Heart left ventricle (tissue), 16 donors: ENCODE data around the gene ZNRD2. TPM values are rescaled to one million over a fixed set of nuclear protein-coding genes. Genes with fewer than 3 reads are reported as not detected.
A peak's percentile ranks its signal among the peaks of the same experiment; 100 is the strongest.

ENCODE experiments used
- ATAC-seq, 4 donors: fragments of 200-7000 bp; cut with Tn5 transposase; one replicate each; pipeline ENCODE4 v1.9.1; 2020 to 2022; ENCODE audit warnings: moderate library complexity in 4 of 4, mild to moderate bottlenecking in 3 of 4, moderate number of reproducible peaks in 1 of 4
- DNase-seq, 5 donors: peaks; one replicate each; pipeline ENCODE4 v3.0.0-alpha.2; 2020
- H3K27ac ChIP-seq, 12 donors: fragments of 200-600 bp; sonication (generic) in 4 of 12; one replicate each; pipeline versions ENCODE4 v1.5.0 to v1.8.0; 2016 to 2022; ENCODE audit warnings: mild to moderate bottlenecking in 2 of 12
- H3K27me3 ChIP-seq, 9 donors: fragments of 200-600 bp; sonication (generic) in 2 of 9; one replicate each; pipeline versions ENCODE4 v1.5.1 to v1.8.0; 2016 to 2022; ENCODE audit warnings: mild to moderate bottlenecking in 3 of 9
- H3K36me3 ChIP-seq, 9 donors: fragments of 200-600 bp; sonication (generic) in 2 of 9; one replicate each; pipeline versions ENCODE4 v1.5.0 to v1.8.0; 2018 to 2022; ENCODE audit warnings: mild to moderate bottlenecking in 2 of 9
- H3K4me1 ChIP-seq, 12 donors: fragments of 200-600 bp; sonication (generic) in 4 of 12; one replicate each; pipeline versions ENCODE4 v1.5.0 to v1.8.0; 2016 to 2022; ENCODE audit warnings: mild to moderate bottlenecking in 3 of 12
- H3K4me3 ChIP-seq, 12 donors: fragments of 200-600 bp; sonication (generic) in 4 of 12; one replicate each; pipeline versions ENCODE4 v1.5.0 to v1.8.0; 2017 to 2022; ENCODE audit warnings: mild to moderate bottlenecking in 9 of 12, moderate library complexity in 4 of 12
- H3K9me3 ChIP-seq, 12 donors: fragments of 200-600 bp; sonication (generic) in 4 of 12; one replicate each; pipeline versions ENCODE4 v1.5.0 to v1.8.0; 2016 to 2022; ENCODE audit warnings: mild to moderate bottlenecking in 1 of 12
- POLR2A ChIP-seq, 2 donors: fragments of 450-650 bp; IDR thresholded peaks; one replicate each; pipeline ENCODE4 v1.6.1; 2017; ENCODE audit warnings: antibody characterized with exemption in 2 of 2, mild to moderate bottlenecking in 2 of 2, moderate library complexity in 2 of 2
- WGBS, 4 donors: extraction: QIAGEN DNeasy Blood & Tissue Kit in 2 of 4; methylation state at CpG; one replicate each; pipeline versions ENCODE4 v1.1.5 to v1.1.7; 2013 to 2018; 5-methylcytosine and 5-hydroxymethylcytosine counted together
- intact Hi-C, 10 donors: fragments of 100-400 bp; cut with DNase I; formaldehyde crosslinking; loops; one replicate each; pipeline versions ENCODE4 v1.11.1 to v1.14.2; 2022
- polyA plus RNA-seq, 2 donors: library from polyadenylated mRNA; stranded (reverse); fragments of 200-250 nt; gene quantifications; one replicate each; pipeline ENCODE4 v1.2.3, GENCODE V29; 2013
- total RNA-seq, 9 donors: library from RNA; depleted of rRNA in 2 of 9; stranded (reverse); fragments of >200 nt in 2 of 9; fragmentation: NEBNext Ultra II Directional in 3 of 9; extraction: Animal tissue kit (Norgen Biotek cat#: 25700) in 3 of 9; gene quantifications; one replicate each; pipeline versions ENCODE4 v1.1.0 to v1.2.4, GENCODE V29; 2016 to 2023
- TF ChIP-seq, protein P1 (sequence below), 12 donors: fragments of 200-600 bp; sonication (generic) in 4 of 12; IDR thresholded peaks; one replicate each; pipeline versions ENCODE4 v1.5.0 to v1.8.0; 2018 to 2022; ENCODE audit warnings: antibody characterized with exemption in 12 of 12, mild to moderate bottlenecking in 5 of 12
- donor health status: ischemic (EF 13 %, LVEDD 7.1; RV severe dilation, severe dysfunction).
- donor health status: healthy with polysubstance abuse.
- donor health status: DM: no; HTN: yes; CAD: no.
- donor health status: DM: no; HTN: no; CAD: no.
- donor health status: ischemic (EF 25% LVEDD 6.9; RV normal size, moderate dysfunction).
- donor health status: ischemic (EF 25% LVEDD 5.7; RV mildly dilated, moderate dysfunction).
- donor health status: healthy.
- donor health status: DM: yes; HTN: yes; CAD: no.
- donor health status: ischemic (EF 35%, LVEDD 5.7; RV mildly dilated, moderate dysfunction).
- donor health status: nonischemic (EF 11% LVEDD 7.7; RV severe dilation, severe dysfunction).
- donor health status: DM: yes; HTN: yes; CAD: no.
- donor health status: PGD.
- donor health status: ischemic (EF 29% LVEDD 5.4; RV normal size, mild dysfunction).
- donor health status: nonischemic (EF 23%, LVEDD 6.1; RV moderate dilation, normal function).

ZNRD2 gene
- total and polyA plus RNA-seq, 11 donors, result 23.2 to 101 (median 35.7) TPM

DNA sequence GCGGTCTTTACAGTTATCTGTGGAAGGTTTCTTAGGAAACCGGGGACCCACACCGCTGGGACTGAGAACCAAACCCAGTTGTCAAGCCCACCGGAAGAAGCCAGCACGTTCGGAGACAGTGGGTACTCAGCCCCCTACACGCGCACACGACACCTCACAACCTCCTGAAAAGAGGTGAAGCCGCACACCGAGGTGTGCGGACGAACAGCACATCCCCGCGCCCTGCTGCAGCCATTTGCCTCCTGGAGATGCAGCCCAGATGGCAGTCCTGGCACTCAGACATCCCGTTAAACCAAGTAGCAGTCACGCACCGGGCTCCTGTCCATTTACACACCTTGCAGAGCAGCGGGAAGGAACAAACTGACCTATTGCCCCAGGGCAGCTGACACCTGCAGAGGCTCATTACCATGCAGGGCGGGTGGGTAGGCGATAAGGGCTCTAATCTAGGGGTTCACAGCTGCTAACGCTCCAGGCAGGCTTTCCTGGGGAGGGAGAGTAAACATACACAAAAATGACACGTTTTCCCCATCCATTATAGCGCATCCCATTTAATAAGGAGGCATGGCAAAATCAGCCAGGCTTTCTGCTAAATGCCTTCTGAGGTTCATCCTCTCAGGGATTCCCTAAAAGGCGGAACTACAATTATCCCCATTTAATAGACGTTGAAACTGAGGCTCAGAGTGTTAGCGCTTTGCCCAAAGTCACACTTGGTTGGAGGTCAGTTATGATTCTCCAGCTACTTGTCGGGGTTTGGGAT is 4.7 kb downstream of the ZNRD2 start:
- intact Hi-C loops, result loop anchor here in 8 of 10 donors (1.0 to 5.0 kb wide), 7 partner anchors 14 to 153 kb away; partner anchors contain the start of genes MAP3K11 (in 6 of the 8), NEAT1 (in 1 of the 8), PCNX3 (in 1 of the 8) and RELA (in 1 of the 8)
- H3K36me3 ChIP-seq, result peaks cover 0 to 21% (median 9%) of the 10 kb centered on the region in 9 donors
- no peak for TF ChIP-seq POLR2A (IDR thresholded peaks at IDR 0.05)
- TF ChIP-seq, protein P1, sequence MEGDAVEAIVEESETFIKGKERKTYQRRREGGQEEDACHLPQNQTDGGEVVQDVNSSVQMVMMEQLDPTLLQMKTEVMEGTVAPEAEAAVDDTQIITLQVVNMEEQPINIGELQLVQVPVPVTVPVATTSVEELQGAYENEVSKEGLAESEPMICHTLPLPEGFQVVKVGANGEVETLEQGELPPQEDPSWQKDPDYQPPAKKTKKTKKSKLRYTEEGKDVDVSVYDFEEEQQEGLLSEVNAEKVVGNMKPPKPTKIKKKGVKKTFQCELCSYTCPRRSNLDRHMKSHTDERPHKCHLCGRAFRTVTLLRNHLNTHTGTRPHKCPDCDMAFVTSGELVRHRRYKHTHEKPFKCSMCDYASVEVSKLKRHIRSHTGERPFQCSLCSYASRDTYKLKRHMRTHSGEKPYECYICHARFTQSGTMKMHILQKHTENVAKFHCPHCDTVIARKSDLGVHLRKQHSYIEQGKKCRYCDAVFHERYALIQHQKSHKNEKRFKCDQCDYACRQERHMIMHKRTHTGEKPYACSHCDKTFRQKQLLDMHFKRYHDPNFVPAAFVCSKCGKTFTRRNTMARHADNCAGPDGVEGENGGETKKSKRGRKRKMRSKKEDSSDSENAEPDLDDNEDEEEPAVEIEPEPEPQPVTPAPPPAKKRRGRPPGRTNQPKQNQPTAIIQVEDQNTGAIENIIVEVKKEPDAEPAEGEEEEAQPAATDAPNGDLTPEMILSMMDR (IDR thresholded peaks at IDR 0.05), result no peak
- H3K27ac ChIP-seq, result peak overlapping the region; percentile 89 to 99 (median 96)
- 28 to 42% (median 30%) methylated on average over 18 to 28 of the region's 28 CpGs for WGBS, 4 donors
- peaks cover 17 to 80% (median 65%) of the 10 kb centered on the region in 12 donors for H3K4me1 ChIP-seq
- H3K27me3 ChIP-seq, result peaks cover 0 to 6% (median 0%) of the 10 kb centered on the region in 9 donors
- no peaks in the 10 kb centered on the region for H3K9me3 ChIP-seq
- no peak for ATAC-seq
- DNase-seq, result peak in 1 of 5 donors; percentile 42
- peak overlapping the region; percentile 1 to 96 (median 79) for H3K4me3 ChIP-seq

DNA sequence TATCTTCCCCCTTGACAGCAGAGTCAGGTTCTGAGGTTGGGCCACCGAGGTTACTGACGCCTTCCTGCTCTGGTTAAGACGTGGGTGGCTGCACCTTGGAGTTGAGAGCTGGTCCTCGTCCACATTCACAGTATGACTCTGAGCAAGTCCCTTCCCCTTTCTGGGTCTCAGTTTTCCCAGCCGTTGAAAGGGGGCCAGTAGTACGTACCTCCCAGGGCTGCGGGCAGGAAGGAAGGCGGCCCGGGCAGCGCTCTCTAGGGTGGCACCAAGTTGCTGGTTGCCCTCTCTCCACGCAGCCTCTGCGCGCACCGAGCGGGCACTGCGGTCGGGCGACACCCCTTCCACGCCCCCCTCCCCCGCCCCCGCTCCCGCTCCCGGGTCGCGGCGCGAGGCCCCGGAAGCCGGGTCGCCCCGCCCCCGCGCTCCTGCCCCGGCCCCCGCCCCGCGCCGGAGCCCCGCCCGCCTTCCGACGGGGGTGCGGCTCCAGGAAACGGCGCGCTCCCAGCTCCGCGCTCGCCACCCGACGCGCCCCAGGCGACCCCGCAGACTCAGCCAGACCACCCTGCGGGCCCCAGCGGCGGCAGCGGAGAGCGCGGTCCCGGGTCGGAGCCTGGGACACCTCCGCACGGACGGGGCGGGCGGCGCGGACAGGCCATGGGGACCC is 5.4 kb downstream of the ZNRD2 start, which contains the start of gene EHBP1L1:
Gene EHBP1L1 (plus strand): TSS at position 486 of the 664 bp plus-strand sequence. CDS start 250 bp downstream, outside the sequence.
- peak within 1 kb of the TSS; percentile 28 to 96 (median 79) for H3K4me3 ChIP-seq
- TF ChIP-seq, protein P1 (IDR thresholded peaks at IDR 0.05), result no peak
- TF ChIP-seq POLR2A (IDR thresholded peaks at IDR 0.05), result peak in 1 of 2 donors; percentile 38
- ATAC-seq (peak in 3 of 4 donors; percentile 1 to 32 (median 12)), DNase-seq (peak; percentile 81 to 92 (median 84))
- no peaks in the 10 kb centered on the region for H3K9me3 ChIP-seq
- WGBS, 4 donors, result 2 to 8% (median 2%) methylated on average over 17 to 69 of the region's 69 CpGs
- peak within 1 kb of the TSS; percentile 89 to 99 (median 96) for H3K27ac ChIP-seq
- no peaks in the 10 kb centered on the region for H3K27me3 ChIP-seq
- H3K36me3 ChIP-seq, result peaks cover 0 to 28% (median 16%) of the 10 kb centered on the region in 9 donors
- H3K4me1 ChIP-seq, result peaks cover 17 to 77% (median 63%) of the 10 kb centered on the region in 12 donors
- intact Hi-C loops, result loop anchor here in 6 of 10 donors (2.0 to 5.0 kb wide), 6 partner anchors 13 to 39 kb away; partner anchors contain the start of genes MAP3K11 (in 4 of the 6) and PCNX3 (in 1 of the 6)

DNA sequence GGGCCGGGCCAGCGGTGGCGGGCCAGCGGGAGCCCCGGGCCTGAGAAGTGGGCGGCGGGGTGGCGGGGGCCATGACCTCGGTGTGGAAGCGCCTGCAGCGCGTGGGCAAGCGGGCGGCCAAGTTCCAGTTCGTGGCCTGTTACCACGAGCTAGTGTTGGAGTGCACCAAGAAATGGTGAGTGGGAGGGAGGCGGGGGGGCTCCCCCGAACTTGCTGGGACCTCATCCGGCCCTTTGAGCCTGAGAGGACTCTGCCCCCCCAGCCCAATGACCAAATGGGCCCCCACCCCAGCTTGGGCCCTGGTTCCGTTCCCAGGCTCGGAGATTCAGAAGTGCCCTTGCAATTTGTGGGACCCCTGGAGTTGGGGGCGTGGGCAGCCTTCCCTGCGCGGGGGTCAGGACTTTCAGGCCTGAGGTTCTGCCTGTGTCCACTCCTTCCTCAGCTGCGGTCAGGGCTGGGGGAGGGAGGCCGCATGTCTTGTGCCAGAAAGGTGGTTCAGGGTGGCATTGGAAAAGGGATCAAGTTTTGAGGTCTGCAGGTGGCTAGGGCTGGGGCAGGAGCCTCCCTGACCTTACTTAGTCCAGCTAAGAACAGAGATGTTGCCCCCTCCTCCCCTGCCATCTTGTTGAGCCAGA is 6.1 kb downstream of the ZNRD2 start:
- Histone ChIP-seq H3K27me3 (no peaks in the 10 kb centered on the region), H3K9me3 (no peaks in the 10 kb centered on the region), H3K27ac (peak overlapping the region; percentile 89 to 99 (median 96)), H3K36me3 (peaks cover 0 to 34% (median 22%) of the 10 kb centered on the region in 9 donors), H3K4me3 (peak overlapping the region; percentile 28 to 96 (median 79)), H3K4me1 (peaks cover 13 to 71% (median 56%) of the 10 kb centered on the region in 12 donors)
- intact Hi-C loops, result loop anchor here in 5 of 10 donors (2.0 to 5.0 kb wide), 4 partner anchors 14 to 36 kb away; partner anchors contain the start of gene MAP3K11 (in 3 of the 5)
- DNase-seq, result peak in 3 of 5 donors; percentile 45 to 60 (median 53)
- WGBS, 4 donors, result 4 to 26% (median 13%) methylated on average over 9 to 26 of the region's 26 CpGs
- ATAC-seq, result no peak
- TF ChIP-seq, protein P1 (IDR thresholded peaks at IDR 0.05), result no peak
